ES-I3 (cell line): ENCODE measurements around the gene MB21D2.
"Not testable (repeated sequence)": the region's sequence is repeated elsewhere in the genome, so short reads cannot be mapped to it uniquely, and the experiment has no call there.

Source experiments
- H3K36me3 ChIP-seq: 2 replicates; pipeline ENCODE4 v1.6.1; 2013; ENCODE audit warnings: mild to moderate bottlenecking, low read length, control low read depth, moderate library complexity; ENCODE audit not compliant: insufficient read depth
- H3K4me1 ChIP-seq: 2 replicates; pipeline ENCODE4 v1.6.1; 2013; ENCODE audit warnings: mild to moderate bottlenecking, control low read depth, low read length; ENCODE audit not compliant: insufficient read depth
- H3K9ac ChIP-seq: 2 replicates; pipeline ENCODE4 v1.6.1; 2013; ENCODE audit warnings: low read depth, mild to moderate bottlenecking, low read length, moderate library complexity
- H3K9me3 ChIP-seq: 2 replicates; pipeline ENCODE4 v1.6.1; 2013; ENCODE audit warnings: mild to moderate bottlenecking, low read length, moderate library complexity; ENCODE audit not compliant: control insufficient read depth, insufficient read depth

MB21D2 gene

DNA sequence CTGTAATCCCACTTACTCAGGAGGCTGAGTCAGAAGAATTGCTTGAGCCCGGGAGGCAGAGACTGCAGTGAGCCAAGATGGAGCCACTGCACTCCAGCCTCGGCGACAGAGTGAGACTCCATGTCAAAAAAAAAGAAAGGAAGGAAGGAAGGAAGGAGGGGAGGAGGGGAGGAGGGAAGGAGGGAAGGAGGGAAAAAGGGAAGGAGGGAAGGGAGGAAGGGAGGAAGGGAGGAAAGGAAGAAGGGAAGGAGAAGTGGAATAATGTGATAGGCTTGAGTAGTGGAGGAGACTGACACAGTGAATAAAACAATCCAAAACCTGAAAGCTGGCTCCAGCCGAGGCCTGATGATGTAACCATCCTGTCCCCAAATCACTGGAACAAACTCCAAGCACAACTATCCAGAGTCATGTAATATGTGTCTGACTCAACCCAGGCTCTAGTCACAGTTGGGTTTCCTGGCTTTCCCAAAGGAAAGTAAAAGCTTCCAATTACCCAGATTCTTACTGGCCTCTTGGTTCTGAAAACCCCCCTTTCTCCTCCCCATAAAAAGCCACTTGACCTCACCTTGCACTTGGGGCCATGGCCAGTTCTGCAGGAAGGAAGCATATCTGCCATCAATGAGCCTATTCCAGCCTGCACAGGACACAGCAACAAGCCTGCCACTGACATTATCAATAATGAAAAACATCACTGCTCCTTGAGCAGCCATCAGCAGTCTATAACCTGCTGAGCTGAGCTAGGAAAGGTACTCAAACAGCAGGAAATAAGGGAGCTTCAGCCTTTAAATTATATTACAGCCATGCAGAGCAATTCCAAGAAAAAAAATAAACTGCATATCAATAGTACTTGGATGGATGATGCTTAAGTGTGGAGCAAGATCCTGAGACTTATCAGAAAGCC, 48.3 kb downstream of the MB21D2 start:
- H3K36me3 ChIP-seq = no peaks in the 10 kb centered on the region; the same call in 1 of the 2 replicates
- no peaks in the 10 kb centered on the region for H3K9me3 ChIP-seq
- H3K9ac ChIP-seq = no peak overlapping the region
- peaks cover 28% of the 10 kb centered on the region for H3K4me1 ChIP-seq

GRCh38 chr3:192867645-192868044, 50.0 kb downstream of the MB21D2 start:
- H3K36me3 ChIP-seq = no peaks in the 10 kb centered on the region; the same call in 1 of the 2 replicates
- no peak overlapping the region for H3K9ac ChIP-seq
- H3K4me1 ChIP-seq = peaks cover 28% of the 10 kb centered on the region
- no peaks in the 10 kb centered on the region for H3K9me3 ChIP-seq

DNA sequence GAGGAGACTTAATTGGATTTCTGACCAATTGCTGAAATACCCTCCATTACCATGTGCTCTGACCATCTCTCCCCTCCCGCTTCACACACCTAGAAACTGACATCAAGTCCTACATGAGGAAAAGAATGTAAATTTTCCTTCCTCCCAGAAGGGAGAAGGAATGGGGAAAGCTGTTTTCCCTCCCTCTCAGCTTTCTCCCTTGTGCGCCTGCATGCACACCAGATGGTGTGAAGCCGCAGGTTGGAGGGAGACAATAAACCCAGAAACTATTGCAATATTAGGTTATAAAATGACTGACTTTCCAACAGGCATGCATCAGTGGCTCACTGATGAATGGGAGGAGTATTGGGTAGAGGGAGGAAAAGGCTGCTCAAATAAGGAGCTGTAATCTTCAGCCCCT, 50.9 kb downstream of the MB21D2 start:
- H3K36me3 ChIP-seq = no peaks in the 10 kb centered on the region; the same call in 1 of the 2 replicates
- H3K9ac ChIP-seq = no peak overlapping the region
- no peaks in the 10 kb centered on the region for H3K9me3 ChIP-seq
- peaks cover 28% of the 10 kb centered on the region for H3K4me1 ChIP-seq

GRCh38 chr3:192864941-192865340, 52.7 kb downstream of the MB21D2 start:
- Histone ChIP-seq H3K36me3 (no peaks in the 10 kb centered on the region; the same call in 1 of the 2 replicates), H3K4me1 (peaks cover 36% of the 10 kb centered on the region), H3K9ac (no peak overlapping the region), H3K9me3 (no peaks in the 10 kb centered on the region)

- peaks cover 34% of the 10 kb centered on the region for H3K4me1 ChIP-seq
- H3K9ac ChIP-seq = no peak overlapping the region
- no peaks in the 10 kb centered on the region; the same call in 1 of the 2 replicates for H3K36me3 ChIP-seq
- H3K9me3 ChIP-seq = no peaks in the 10 kb centered on the region
Observed at GRCh38 chr3:192863091-192863420, 54.6 kb downstream of the MB21D2 start.

DNA sequence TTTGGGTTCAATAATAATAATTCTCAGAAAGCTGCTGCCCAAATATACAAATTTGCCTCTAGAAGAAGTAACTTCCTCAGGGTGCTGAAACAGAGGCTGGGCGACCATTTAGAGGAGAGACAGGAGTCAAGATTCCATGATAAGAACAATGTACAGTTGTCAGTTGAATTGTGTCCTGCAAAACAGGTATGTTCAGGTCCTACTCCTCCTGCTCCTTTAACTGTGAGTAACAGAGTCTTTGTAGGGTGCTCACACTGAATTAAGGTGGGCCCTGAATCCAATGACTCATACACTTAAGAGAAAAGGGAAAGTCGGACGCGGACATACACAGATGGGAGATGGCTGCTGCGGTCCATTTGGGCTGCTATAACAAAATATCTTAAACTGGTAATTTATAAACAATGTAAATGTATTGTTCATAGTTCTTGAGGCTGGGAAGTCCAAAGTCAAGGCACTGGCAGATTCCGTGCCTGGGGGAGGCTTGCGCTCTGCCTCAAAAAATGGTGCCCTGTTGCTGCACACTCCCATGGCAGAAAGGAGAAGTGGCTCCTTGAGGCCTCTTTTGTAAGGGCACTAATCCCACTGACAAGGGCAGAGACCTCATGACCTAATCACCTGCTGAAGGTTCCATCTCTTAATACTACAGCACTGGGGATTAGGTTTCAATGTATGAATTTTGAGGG, 55.1 kb downstream of the MB21D2 start:
- no peaks in the 10 kb centered on the region for H3K9me3 ChIP-seq
- H3K36me3 ChIP-seq = no peaks in the 10 kb centered on the region; the same call in 1 of the 2 replicates
- no peak overlapping the region for H3K9ac ChIP-seq
- H3K4me1 ChIP-seq = peaks cover 29% of the 10 kb centered on the region

DNA sequence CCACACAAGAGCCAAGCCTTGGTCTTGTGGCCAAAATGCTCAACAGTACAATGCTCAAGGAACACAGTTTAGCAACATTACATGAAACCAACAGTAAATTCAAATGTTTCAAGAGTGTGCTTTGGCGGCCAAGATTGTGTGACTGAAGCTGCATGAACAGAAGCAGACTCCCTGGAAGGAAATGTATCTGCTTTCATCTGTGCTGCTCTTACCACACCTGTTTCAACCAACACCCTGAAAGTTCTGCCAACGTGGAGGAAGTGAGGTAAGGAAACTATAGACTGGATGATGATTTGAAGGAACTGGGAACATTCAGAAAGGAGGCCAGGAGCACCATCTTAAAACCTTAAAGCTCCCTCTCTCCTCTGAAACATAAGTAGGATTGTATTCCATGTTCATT, 55.7 kb downstream of the MB21D2 start:
- peaks cover 23% of the 10 kb centered on the region for H3K4me1 ChIP-seq
- H3K9me3 ChIP-seq = no peaks in the 10 kb centered on the region
- H3K36me3 ChIP-seq = no peaks in the 10 kb centered on the region; the same call in 1 of the 2 replicates
- no peak overlapping the region for H3K9ac ChIP-seq

DNA sequence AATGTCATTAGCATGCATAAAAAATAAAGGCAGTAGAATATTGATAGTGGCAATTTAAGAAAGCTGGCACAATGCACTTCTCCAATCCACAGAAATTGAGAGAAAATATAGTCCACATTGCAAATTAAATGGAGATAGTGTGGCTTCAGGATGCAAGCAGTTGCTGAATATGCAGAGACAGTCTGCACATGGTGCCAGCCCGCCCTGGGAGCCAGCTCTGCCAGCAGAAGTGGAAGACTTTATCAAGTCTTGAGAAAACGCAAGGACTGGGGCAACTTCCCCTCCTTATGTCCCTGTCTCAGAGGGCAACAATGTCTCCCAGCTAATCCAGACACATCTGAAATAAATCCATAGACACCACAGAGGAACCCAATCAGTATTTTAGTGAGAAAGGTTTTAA, 57.2 kb downstream of the MB21D2 start:
- H3K9ac ChIP-seq = no peak overlapping the region
- H3K4me1 ChIP-seq = peaks cover 22% of the 10 kb centered on the region
- no peaks in the 10 kb centered on the region; the same call in 1 of the 2 replicates for H3K36me3 ChIP-seq
- H3K9me3 ChIP-seq = peaks cover 1% of the 10 kb centered on the region; the same call in 1 of the 2 replicates

DNA sequence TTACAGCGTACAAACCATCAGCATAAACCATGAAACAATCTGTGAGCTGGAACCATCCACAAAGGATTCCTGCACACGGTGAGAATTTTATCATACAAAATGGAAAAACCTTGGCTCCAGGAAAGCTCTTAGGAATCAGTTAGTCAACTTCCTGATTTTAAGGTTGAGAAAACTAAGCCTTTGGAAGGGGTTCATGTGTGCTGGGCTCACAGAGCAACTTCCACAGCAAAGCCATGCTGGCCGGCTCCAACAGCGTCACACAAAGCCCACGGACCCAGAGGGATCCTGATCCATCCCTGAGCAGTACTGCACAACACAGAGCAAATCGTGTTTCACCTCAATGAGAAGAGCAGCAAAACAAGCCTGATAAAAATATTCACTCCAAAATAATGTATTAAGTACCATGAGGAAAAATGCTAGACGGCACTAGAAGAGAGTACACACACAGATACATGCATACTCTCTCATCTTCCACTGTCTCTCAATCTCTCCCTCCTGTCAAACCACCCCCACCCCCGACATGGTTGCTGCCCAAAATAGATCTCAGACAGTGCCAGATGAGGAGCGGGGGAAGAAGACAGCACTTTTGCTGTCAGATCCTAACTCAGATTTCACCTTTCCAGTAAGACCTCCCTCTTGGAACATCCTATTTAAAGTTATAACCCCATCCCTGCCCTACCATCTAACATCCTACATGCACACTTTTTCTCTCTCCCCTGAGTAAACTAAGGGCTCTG, 58.6 kb downstream of the MB21D2 start:
- Histone ChIP-seq H3K9ac (no peak overlapping the region), H3K9me3 (peaks cover 4% of the 10 kb centered on the region), H3K36me3 (no peaks in the 10 kb centered on the region), H3K4me1 (peaks cover 25% of the 10 kb centered on the region)

GRCh38 chr3:192857260-192857661, 60.4 kb downstream of the MB21D2 start:
- H3K9ac ChIP-seq = no peak overlapping the region
- H3K4me1 ChIP-seq = peaks cover 29% of the 10 kb centered on the region

GRCh38 chr3:192855434-192855833, 62.2 kb downstream of the MB21D2 start:
- no peak overlapping the region for H3K9ac ChIP-seq
- no peaks in the 10 kb centered on the region for H3K36me3 ChIP-seq
- H3K4me1 ChIP-seq = peaks cover 26% of the 10 kb centered on the region
- H3K9me3 ChIP-seq = peaks cover 4% of the 10 kb centered on the region

More at GRCh38 chr3:192857260-192857661, 60.4 kb downstream of the MB21D2 start:
- Histone ChIP-seq H3K36me3 (no peaks in the 10 kb centered on the region), H3K9me3 (peaks cover 4% of the 10 kb centered on the region)

GRCh38 chr3:192851821-192852372, 65.8 kb downstream of the MB21D2 start:
- no peak overlapping the region for H3K9ac ChIP-seq

DNA sequence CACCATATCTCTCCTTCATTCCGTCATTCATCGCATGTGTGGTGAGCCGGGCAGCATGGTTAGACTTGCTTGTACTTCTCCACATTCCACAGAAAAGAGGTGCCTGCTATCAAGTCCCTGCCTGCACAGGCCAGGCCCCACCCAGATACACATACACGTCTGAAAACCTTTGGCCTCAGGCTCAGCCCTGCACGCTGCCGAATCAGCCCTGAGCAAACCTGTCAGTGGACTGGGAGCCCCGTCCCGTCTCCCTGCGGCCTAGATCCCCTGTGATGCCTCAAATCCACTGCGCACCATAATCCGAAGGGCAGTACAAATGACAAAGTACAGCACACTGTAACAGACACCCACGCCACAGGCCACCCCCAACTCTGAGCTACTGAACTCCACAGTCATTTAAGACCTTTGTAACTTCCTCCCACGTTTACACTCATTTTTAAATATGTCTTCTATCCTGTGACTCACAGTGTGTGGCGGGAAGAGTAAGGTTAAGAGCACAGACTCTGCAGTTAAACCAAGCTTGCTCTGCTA, 67.1 kb downstream of the MB21D2 start:
- Histone ChIP-seq H3K9me3 (peaks cover 3% of the 10 kb centered on the region; the same call in 1 of the 2 replicates), H3K9ac (no peak overlapping the region), H3K36me3 (no peaks in the 10 kb centered on the region; the same call in 1 of the 2 replicates), H3K4me1 (peaks cover 13% of the 10 kb centered on the region)

More at GRCh38 chr3:192851821-192852372, 65.8 kb downstream of the MB21D2 start:
- Histone ChIP-seq H3K9me3 (peaks cover 4% of the 10 kb centered on the region), H3K4me1 (peaks cover 13% of the 10 kb centered on the region), H3K36me3 (no peaks in the 10 kb centered on the region; the same call in 1 of the 2 replicates)

DNA sequence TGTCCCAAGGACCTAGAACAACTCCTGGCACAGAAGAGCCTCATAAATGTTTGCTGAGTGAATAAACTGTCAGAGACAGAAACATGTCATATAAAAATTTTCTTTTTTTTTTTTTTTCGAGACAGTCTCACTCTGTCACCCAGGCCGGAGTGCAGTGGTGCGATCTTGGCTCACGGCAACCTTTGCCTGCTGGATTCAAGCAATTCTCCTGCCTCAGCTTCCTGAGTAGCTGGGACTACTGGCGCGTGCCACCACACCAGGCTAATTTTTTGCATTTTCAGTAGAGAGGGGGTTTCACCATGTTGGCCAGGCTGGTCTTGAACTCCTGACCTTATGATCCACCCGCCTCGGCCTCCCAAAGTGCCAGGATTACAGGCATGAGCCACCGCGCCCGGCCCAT, 67.8 kb downstream of the MB21D2 start:
- not testable (repeated sequence) for H3K36me3 ChIP-seq, H3K9me3 ChIP-seq, H3K9ac ChIP-seq
- peaks cover 20% of the 10 kb centered on the region for H3K4me1 ChIP-seq
